HepG2 (cell line): ENCODE data around the gene RIPK3. TPM values are rescaled to one million over a fixed set of nuclear protein-coding genes. Genes with fewer than 3 reads are reported as not detected.

Experiments
- ARID2 ChIP-seq: sonication (generic); formaldehyde crosslinking; IDR thresholded peaks from 2 replicates; pipeline ENCODE4 v1.8.1; 2022; ENCODE audit warnings: mild to moderate bottlenecking, missing genetic modification reagents, borderline replicate concordance
- CEBPG ChIP-seq: IDR thresholded peaks from 2 replicates; pipeline ENCODE4 v1.6.1; 2016
- FUBP1 ChIP-seq: sonication (generic); formaldehyde crosslinking; IDR thresholded peaks from 2 replicates; pipeline ENCODE4 v1.5.1; 2020; ENCODE audit warnings: missing genetic modification reagents, mild to moderate bottlenecking, borderline replicate concordance
- HOMEZ ChIP-seq: IDR thresholded peaks from 2 replicates; pipeline ENCODE4 v1.6.1; 2016; ENCODE audit warnings: low read depth
- HOXD1 ChIP-seq: sonication (generic); formaldehyde crosslinking; IDR thresholded peaks from 2 replicates; pipeline ENCODE4 v1.5.0; 2020; ENCODE audit warnings: missing genetic modification reagents
- KAT7 ChIP-seq: IDR thresholded peaks from 2 replicates; pipeline ENCODE4 v1.6.1; 2018; ENCODE audit warnings: borderline replicate concordance, missing compliant biosample characterization
- MEIS1 ChIP-seq: sonication (generic); formaldehyde crosslinking; IDR thresholded peaks from 2 replicates; pipeline ENCODE4 v1.9.0; 2021; ENCODE audit warnings: mild to moderate bottlenecking, missing genetic modification reagents, moderate library complexity, borderline replicate concordance
- MYC ChIP-seq: sonication (generic); formaldehyde crosslinking; IDR thresholded peaks from 2 replicates; pipeline ENCODE4 v1.9.0; 2021; ENCODE audit warnings: missing genetic modification reagents, borderline replicate concordance
- POLR2G ChIP-seq: fragments of 200-400 bp; formaldehyde crosslinking; IDR thresholded peaks from 2 replicates; pipeline ENCODE4 v1.6.1; 2018; ENCODE audit warnings: mild to moderate bottlenecking, low read depth, low read length, moderate library complexity
- SOX6 ChIP-seq, 2 experiments: fragments of 450-650 bp in 1 of 2; sonication (generic) in 1 of 2; formaldehyde crosslinking in 1 of 2; IDR thresholded peaks; 2 replicates each; pipeline versions ENCODE4 v1.4.0 to v1.6.1; 2017 to 2020; ENCODE audit warnings: antibody characterized with exemption in 1 of 2, mild to moderate bottlenecking in 1 of 2, missing genetic modification reagents in 1 of 2
- TERF1 ChIP-seq: sonication (generic); formaldehyde crosslinking; IDR thresholded peaks from 2 replicates; pipeline ENCODE4 v1.8.0; 2022; ENCODE audit warnings: mild to moderate bottlenecking, missing genetic modification reagents, moderate library complexity
- TFDP1 ChIP-seq: IDR thresholded peaks from 2 replicates; pipeline ENCODE4 v1.6.1; 2016; ENCODE audit warnings: missing compliant biosample characterization, missing genetic modification reagents, borderline replicate concordance
- TRAFD1 ChIP-seq: sonication (generic); formaldehyde crosslinking; IDR thresholded peaks from 2 replicates; pipeline ENCODE4 v1.5.1; 2020; ENCODE audit warnings: missing genetic modification reagents, mild to moderate bottlenecking, borderline replicate concordance
- ZMAT5 ChIP-seq: sonication (generic); formaldehyde crosslinking; IDR thresholded peaks from 2 replicates; pipeline ENCODE4 v1.5.0; 2020; ENCODE audit warnings: mild to moderate bottlenecking, low read depth, missing genetic modification reagents, borderline replicate concordance
- ZNF225 ChIP-seq: sonication (generic); formaldehyde crosslinking; IDR thresholded peaks from 2 replicates; pipeline ENCODE4 v1.4.0; 2020; ENCODE audit warnings: mild to moderate bottlenecking, missing genetic modification reagents
- ZNF674 ChIP-seq: sonication (generic); formaldehyde crosslinking; IDR thresholded peaks from 2 replicates; pipeline ENCODE4 v1.5.0; 2020; ENCODE audit warnings: low read depth, mild to moderate bottlenecking, missing genetic modification reagents
- ZNF720 ChIP-seq: sonication (generic); formaldehyde crosslinking; IDR thresholded peaks from 2 replicates; pipeline ENCODE4 v1.4.0; 2020; ENCODE audit warnings: missing genetic modification reagents
- ZNF775 ChIP-seq: sonication (generic); formaldehyde crosslinking; IDR thresholded peaks from 2 replicates; pipeline ENCODE4 v1.4.0; 2020; ENCODE audit warnings: missing genetic modification reagents, mild to moderate bottlenecking, moderate library complexity, borderline replicate concordance
- ZNF777 ChIP-seq: sonication (generic); formaldehyde crosslinking; IDR thresholded peaks from 2 replicates; pipeline ENCODE4 v1.4.0; 2020; ENCODE audit warnings: missing genetic modification reagents
- ZNF83 ChIP-seq: sonication (generic); formaldehyde crosslinking; IDR thresholded peaks from 2 replicates; pipeline ENCODE4 v1.4.0; 2020; ENCODE audit warnings: missing genetic modification reagents, mild to moderate bottlenecking, borderline replicate concordance
- ZNF878 ChIP-seq: sonication (generic); formaldehyde crosslinking; IDR thresholded peaks from 2 replicates; pipeline ENCODE4 v1.8.1; 2023; ENCODE audit warnings: mild to moderate bottlenecking, missing genetic modification reagents, moderate library complexity
- ZSCAN20 ChIP-seq: sonication (generic); formaldehyde crosslinking; IDR thresholded peaks from 2 replicates; pipeline ENCODE4 v1.4.0; 2020; ENCODE audit warnings: missing genetic modification reagents, mild to moderate bottlenecking, borderline replicate concordance
- ZSCAN31 ChIP-seq: sonication (generic); formaldehyde crosslinking; IDR thresholded peaks from 2 replicates; pipeline ENCODE4 v1.5.0; 2020; ENCODE audit warnings: low read depth, mild to moderate bottlenecking, missing genetic modification reagents
- polyA plus RNA-seq, 8 experiments: library from polyadenylated mRNA; depleted of rRNA in 3 of 8; stranded (reverse) in 7 of 8; unstranded in 1 of 8; fragments of >200 nt; fragmentation: Illumina TruSeq in 4 of 8; extraction: Trizol in 4 of 8; gene quantifications; 2 replicates each; pipeline versions ENCODE4 v1.2.1 to v1.2.3, GENCODE V29; 2011 to 2016; ENCODE audit warnings: low read depth in 4 of 8, missing spikeins in 1 of 8, mixed read lengths in 1 of 8; ENCODE audit not compliant: insufficient read depth in 1 of 8
- total RNA-seq, 5 experiments: library from RNA; depleted of rRNA; stranded (reverse); fragments of >200 nt; fragmentation: Illumina TruSeq; extraction: Trizol; gene quantifications; 2 replicates each; pipeline ENCODE4 v1.2.3, GENCODE V29; 2016; ENCODE audit warnings: low read depth in 1 of 5

The RIPK3 gene
- total and polyA plus RNA-seq, 2 of the 13 experiments (the other 11 are each of a cell fraction or from before 2014, with no cell fraction given), result not detected

- TF ChIP-seq ZNF878 (CRISPR knock-in tag) (no peak), ZNF720 (CRISPR knock-in tag) (no peak), KAT7 (no peak), ZNF83 (CRISPR knock-in tag) (peak; percentile 88; the same call in 1 of the 2 replicates), MYC (CRISPR knock-in tag) (no peak), ZNF775 (CRISPR knock-in tag) (no peak), SOX6 (IDR thresholded peaks at IDR 0.05) (no peak), SOX6 (CRISPR knock-in tag; IDR thresholded peaks at IDR 0.05) (no peak), ZMAT5 (no peak), ZSCAN20 (CRISPR knock-in tag) (no peak), TFDP1 (CRISPR knock-in tag) (no peak), CEBPG (no peak), TRAFD1 (CRISPR knock-in tag) (no peak; the same call in 1 of the 2 replicates), ZNF674 (CRISPR knock-in tag) (peak; percentile 85; the same call in 1 of the 2 replicates), HOMEZ (CRISPR knock-in tag) (no peak), FUBP1 (no peak), TERF1 (no peak), POLR2G (no peak), ARID2 (CRISPR knock-in tag) (no peak), HOXD1 (no peak), ZNF225 (CRISPR knock-in tag) (no peak; the same call in 1 of the 2 replicates), MEIS1 (no peak), ZNF777 (CRISPR knock-in tag) (0 out of 2 replicates have a peak, but pooled peaks have one; percentile 41), ZSCAN31 (CRISPR knock-in tag) (no peak)
Observed at GRCh38 chr14:24307156-24307574, 32.6 kb downstream of the RIPK3 start (continued).
